ENCODE results near the gene PLSCR4. TPM values are rescaled to one million over a fixed set of nuclear protein-coding genes. Genes with fewer than 3 reads are reported as not detected.

The PLSCR4 gene
- total and polyA plus RNA-seq, 2 of the 8 experiments (the other 6 are each of a cell fraction or from before 2014, with no cell fraction given): 1.8 to 2.9 TPM

DNA sequence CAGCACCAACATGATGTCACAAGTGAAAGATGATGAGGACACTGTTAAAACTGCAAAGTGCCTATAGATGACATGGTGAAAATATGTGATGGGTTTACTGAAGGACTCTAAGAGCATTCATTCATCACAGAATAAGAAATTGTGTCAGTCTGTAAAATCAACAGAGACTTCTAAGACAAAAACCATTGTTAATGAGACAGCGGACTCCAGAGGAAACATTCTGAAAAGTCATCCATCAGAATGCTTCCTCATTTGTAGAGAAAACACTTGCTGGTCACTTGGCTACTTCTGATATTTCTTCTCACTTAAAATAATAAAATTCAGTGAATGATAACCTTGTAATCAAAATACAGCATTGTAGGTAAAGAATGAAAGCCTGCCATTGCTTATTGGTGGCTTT is 7.3 kb downstream of the PLSCR4 start:
- Histone ChIP-seq H2BK5ac (ENCODE audit: low read depth, low read length) (no peak overlapping the region), H3K79me1 (ENCODE audit: low read depth, low read length) (no peaks in the 10 kb centered on the region), H3K56ac (replicated peaks; ENCODE audit: insufficient read length, low read depth, low read length) (no peak overlapping the region), H3K9ac (replicated peaks in 1 of 4; ENCODE audit: extremely low read depth in 1 of 4, low read depth in 3 of 4, low read length in 3 of 4) (no peak overlapping the region), H2AFZ (ENCODE audit: low read length) (no peak overlapping the region), H3K27me3 (replicated peaks in 1 of 4; ENCODE audit: control insufficient read depth in 3 of 4, extremely low read depth in 1 of 4, insufficient read depth in 3 of 4, low read length in 3 of 4) (no peaks in the 10 kb centered on the region), H3K27ac (ENCODE audit: low read depth, low read length) (no peak overlapping the region), H3K9me3 (ENCODE audit: insufficient read depth in 2 of 2, low read depth in 1 of 2, low read length in 1 of 2) (no peaks in the 10 kb centered on the region), H2BK20ac (ENCODE audit: low read length) (no peak overlapping the region), H2BK15ac (ENCODE audit: low read length) (no peak overlapping the region), H3K4me1 (replicated peaks in 1 of 4; ENCODE audit: control insufficient read depth in 3 of 4, insufficient read depth in 4 of 4, low read length in 3 of 4) (no peaks in the 10 kb centered on the region), H3K36me3 (ENCODE audit: control insufficient read depth in 2 of 4, insufficient read depth in 4 of 4, low read length in 3 of 4) (no peaks in the 10 kb centered on the region), H3K4me2 (ENCODE audit: insufficient read depth in 1 of 2, low read depth in 2 of 2, low read length in 2 of 2) (no peak overlapping the region), H3K14ac (ENCODE audit: insufficient read length) (no peak overlapping the region), H3K4me3 (ENCODE audit: extremely low read depth in 1 of 4, insufficient read depth in 2 of 4, low read depth in 3 of 4, low read length in 4 of 4) (no peak overlapping the region), H2BK120ac (replicated peaks; ENCODE audit: low read depth, low read length) (no peak overlapping the region), H4K5ac (ENCODE audit: insufficient read length, low read depth, low read length) (no peak overlapping the region), H3K23ac (ENCODE audit: insufficient read length) (no peak overlapping the region), H4K8ac (ENCODE audit: extremely low read depth, insufficient read depth, low read length) (no peak overlapping the region), H3K4ac (replicated peaks; ENCODE audit: insufficient read length, low read depth, low read length) (no peak overlapping the region), H4K91ac (replicated peaks; ENCODE audit: insufficient read length, low read length) (no peak overlapping the region), H2BK12ac (ENCODE audit: low read depth, low read length) (no peak overlapping the region), H3K23me2 (ENCODE audit: low read depth, low read length) (no peaks in the 10 kb centered on the region), H3K79me2 (ENCODE audit: control insufficient read depth in 1 of 2, insufficient read depth in 2 of 2, low read length in 2 of 2) (no peaks in the 10 kb centered on the region), H2AK5ac (ENCODE audit: low read depth, low read length) (no peak overlapping the region), H4K20me1 (replicated peaks in 1 of 2; ENCODE audit: control insufficient read depth in 1 of 2, insufficient read depth in 2 of 2, low read length in 2 of 2) (no peaks in the 10 kb centered on the region), H3K18ac (ENCODE audit: extremely low read depth, low read length) (no peak overlapping the region)
- DNase-seq (ENCODE audit: low read depth in 1 of 2, low spot score in 2 of 2): no peak
- ChIA-PET POLR2A (ENCODE audit: partially characterized antibody) (no interaction called here), CTCF (ENCODE audit: partially characterized antibody) (no interaction called here)
- 100% methylated on average over 1 of the region's 1 CpG; no CpG with 5 or more reads in 1 of the 2 experiments for WGBS, 2 experiments (ENCODE audit: extremely low coverage in 1 of 2, insufficient coverage in 1 of 2, insufficient read length in 1 of 2, insufficient replicate concordance in 2 of 2, low coverage in 1 of 2, low lambda C conversion rate in 2 of 2, missing lambda C conversion rate in 1 of 2)
- FAIRE-seq: no peak
- TF ChIP-seq, protein P1, sequence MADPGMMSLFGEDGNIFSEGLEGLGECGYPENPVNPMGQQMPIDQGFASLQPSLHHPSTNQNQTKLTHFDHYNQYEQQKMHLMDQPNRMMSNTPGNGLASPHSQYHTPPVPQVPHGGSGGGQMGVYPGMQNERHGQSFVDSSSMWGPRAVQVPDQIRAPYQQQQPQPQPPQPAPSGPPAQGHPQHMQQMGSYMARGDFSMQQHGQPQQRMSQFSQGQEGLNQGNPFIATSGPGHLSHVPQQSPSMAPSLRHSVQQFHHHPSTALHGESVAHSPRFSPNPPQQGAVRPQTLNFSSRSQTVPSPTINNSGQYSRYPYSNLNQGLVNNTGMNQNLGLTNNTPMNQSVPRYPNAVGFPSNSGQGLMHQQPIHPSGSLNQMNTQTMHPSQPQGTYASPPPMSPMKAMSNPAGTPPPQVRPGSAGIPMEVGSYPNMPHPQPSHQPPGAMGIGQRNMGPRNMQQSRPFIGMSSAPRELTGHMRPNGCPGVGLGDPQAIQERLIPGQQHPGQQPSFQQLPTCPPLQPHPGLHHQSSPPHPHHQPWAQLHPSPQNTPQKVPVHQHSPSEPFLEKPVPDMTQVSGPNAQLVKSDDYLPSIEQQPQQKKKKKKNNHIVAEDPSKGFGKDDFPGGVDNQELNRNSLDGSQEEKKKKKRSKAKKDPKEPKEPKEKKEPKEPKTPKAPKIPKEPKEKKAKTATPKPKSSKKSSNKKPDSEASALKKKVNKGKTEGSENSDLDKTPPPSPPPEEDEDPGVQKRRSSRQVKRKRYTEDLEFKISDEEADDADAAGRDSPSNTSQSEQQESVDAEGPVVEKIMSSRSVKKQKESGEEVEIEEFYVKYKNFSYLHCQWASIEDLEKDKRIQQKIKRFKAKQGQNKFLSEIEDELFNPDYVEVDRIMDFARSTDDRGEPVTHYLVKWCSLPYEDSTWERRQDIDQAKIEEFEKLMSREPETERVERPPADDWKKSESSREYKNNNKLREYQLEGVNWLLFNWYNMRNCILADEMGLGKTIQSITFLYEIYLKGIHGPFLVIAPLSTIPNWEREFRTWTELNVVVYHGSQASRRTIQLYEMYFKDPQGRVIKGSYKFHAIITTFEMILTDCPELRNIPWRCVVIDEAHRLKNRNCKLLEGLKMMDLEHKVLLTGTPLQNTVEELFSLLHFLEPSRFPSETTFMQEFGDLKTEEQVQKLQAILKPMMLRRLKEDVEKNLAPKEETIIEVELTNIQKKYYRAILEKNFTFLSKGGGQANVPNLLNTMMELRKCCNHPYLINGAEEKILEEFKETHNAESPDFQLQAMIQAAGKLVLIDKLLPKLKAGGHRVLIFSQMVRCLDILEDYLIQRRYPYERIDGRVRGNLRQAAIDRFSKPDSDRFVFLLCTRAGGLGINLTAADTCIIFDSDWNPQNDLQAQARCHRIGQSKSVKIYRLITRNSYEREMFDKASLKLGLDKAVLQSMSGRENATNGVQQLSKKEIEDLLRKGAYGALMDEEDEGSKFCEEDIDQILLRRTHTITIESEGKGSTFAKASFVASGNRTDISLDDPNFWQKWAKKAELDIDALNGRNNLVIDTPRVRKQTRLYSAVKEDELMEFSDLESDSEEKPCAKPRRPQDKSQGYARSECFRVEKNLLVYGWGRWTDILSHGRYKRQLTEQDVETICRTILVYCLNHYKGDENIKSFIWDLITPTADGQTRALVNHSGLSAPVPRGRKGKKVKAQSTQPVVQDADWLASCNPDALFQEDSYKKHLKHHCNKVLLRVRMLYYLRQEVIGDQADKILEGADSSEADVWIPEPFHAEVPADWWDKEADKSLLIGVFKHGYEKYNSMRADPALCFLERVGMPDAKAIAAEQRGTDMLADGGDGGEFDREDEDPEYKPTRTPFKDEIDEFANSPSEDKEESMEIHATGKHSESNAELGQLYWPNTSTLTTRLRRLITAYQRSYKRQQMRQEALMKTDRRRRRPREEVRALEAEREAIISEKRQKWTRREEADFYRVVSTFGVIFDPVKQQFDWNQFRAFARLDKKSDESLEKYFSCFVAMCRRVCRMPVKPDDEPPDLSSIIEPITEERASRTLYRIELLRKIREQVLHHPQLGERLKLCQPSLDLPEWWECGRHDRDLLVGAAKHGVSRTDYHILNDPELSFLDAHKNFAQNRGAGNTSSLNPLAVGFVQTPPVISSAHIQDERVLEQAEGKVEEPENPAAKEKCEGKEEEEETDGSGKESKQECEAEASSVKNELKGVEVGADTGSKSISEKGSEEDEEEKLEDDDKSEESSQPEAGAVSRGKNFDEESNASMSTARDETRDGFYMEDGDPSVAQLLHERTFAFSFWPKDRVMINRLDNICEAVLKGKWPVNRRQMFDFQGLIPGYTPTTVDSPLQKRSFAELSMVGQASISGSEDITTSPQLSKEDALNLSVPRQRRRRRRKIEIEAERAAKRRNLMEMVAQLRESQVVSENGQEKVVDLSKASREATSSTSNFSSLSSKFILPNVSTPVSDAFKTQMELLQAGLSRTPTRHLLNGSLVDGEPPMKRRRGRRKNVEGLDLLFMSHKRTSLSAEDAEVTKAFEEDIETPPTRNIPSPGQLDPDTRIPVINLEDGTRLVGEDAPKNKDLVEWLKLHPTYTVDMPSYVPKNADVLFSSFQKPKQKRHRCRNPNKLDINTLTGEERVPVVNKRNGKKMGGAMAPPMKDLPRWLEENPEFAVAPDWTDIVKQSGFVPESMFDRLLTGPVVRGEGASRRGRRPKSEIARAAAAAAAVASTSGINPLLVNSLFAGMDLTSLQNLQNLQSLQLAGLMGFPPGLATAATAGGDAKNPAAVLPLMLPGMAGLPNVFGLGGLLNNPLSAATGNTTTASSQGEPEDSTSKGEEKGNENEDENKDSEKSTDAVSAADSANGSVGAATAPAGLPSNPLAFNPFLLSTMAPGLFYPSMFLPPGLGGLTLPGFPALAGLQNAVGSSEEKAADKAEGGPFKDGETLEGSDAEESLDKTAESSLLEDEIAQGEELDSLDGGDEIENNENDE (IDR thresholded peaks at IDR 0.05; ENCODE audit: insufficient replicate concordance, low read length): no peak
